ENCODE results near the gene CELF2.

DNA sequence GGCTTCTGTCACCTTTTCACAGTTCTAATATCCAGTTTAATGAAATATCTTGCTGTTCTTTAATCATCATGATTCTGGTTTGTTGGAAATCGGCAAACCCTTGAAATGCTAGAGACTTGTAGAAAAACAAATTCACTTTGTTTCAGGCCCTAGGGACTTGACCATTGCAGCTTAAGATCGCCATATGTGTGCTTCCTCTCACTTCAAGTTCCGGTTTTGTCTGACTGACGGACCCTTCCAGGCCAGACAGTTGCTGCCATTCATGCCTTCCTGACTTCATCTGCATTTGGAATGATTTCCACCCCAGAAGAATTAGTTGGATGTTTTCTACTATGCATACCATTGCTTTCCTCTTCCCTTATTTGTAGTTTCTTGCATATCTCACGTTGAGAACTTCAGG, 125.6 kb downstream of the CELF2 start:
- TF ChIP-seq ESRRG (CRISPR knock-in tag; IDR thresholded peaks at IDR 0.05): no peak
- TF ChIP-seq, protein P1, sequence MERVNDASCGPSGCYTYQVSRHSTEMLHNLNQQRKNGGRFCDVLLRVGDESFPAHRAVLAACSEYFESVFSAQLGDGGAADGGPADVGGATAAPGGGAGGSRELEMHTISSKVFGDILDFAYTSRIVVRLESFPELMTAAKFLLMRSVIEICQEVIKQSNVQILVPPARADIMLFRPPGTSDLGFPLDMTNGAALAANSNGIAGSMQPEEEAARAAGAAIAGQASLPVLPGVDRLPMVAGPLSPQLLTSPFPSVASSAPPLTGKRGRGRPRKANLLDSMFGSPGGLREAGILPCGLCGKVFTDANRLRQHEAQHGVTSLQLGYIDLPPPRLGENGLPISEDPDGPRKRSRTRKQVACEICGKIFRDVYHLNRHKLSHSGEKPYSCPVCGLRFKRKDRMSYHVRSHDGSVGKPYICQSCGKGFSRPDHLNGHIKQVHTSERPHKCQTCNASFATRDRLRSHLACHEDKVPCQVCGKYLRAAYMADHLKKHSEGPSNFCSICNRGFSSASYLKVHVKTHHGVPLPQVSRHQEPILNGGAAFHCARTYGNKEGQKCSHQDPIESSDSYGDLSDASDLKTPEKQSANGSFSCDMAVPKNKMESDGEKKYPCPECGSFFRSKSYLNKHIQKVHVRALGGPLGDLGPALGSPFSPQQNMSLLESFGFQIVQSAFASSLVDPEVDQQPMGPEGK (CRISPR knock-in tag; IDR thresholded peaks at IDR 0.05; ENCODE audit: borderline replicate concordance): no peak
- no peak for TF ChIP-seq ZNF8 (CRISPR knock-in tag; IDR thresholded peaks at IDR 0.05)

All from SK-N-SH treated with all-trans-retinoic acid at 6 μM for 48 hours (cell line).